ENCODE data around the gene CAMK2B.

The CAMK2B gene

GRCh38 chr7:44257213-44257612, 68.2 kb downstream of the CAMK2B start:
- DNase-seq (ENCODE audit: low spot score), result no peak

- no peak for DNase-seq (ENCODE audit: low spot score)
These were observed 68.9 kb downstream of the CAMK2B start for GRCh38 chr7:44256459-44256858.

GRCh38 chr7:44251881-44252280, 73.5 kb downstream of the CAMK2B start:
- no peak for DNase-seq (ENCODE audit: low spot score)

- no peak for DNase-seq (ENCODE audit: low spot score)
These were observed 74.1 kb downstream of the CAMK2B start for GRCh38 chr7:44251269-44251668.

- no peak for DNase-seq (ENCODE audit: low spot score)
These were observed 75.7 kb downstream of the CAMK2B start for GRCh38 chr7:44249639-44250234.

GRCh38 chr7:44247868-44248651, 77.3 kb downstream of the CAMK2B start:
- DNase-seq (ENCODE audit: low spot score), result no peak

- no peak for DNase-seq (ENCODE audit: low spot score)
These were observed 78.8 kb downstream of the CAMK2B start for GRCh38 chr7:44246396-44247113.

- DNase-seq (ENCODE audit: low spot score), result peak; percentile 13
These were observed 81.1 kb downstream of the CAMK2B start for GRCh38 chr7:44244282-44244681.

GRCh38 chr7:44242091-44242490, 83.3 kb downstream of the CAMK2B start:
- DNase-seq (ENCODE audit: low spot score), result no peak

GRCh38 chr7:44240983-44241510, 84.3 kb downstream of the CAMK2B start:
- DNase-seq (ENCODE audit: low spot score), result peak; percentile 53

- DNase-seq (ENCODE audit: low spot score), result no peak
These were observed 85.0 kb downstream of the CAMK2B start for GRCh38 chr7:44240376-44240775.

GRCh38 chr7:44239361-44239760, 86.0 kb downstream of the CAMK2B start:
- DNase-seq (ENCODE audit: low spot score), result no peak

- no peak for DNase-seq (ENCODE audit: low spot score)
These were observed 87.2 kb downstream of the CAMK2B start for GRCh38 chr7:44238116-44238695.

- no peak for DNase-seq (ENCODE audit: low spot score)
These were observed 87.7 kb downstream of the CAMK2B start for GRCh38 chr7:44237696-44238095.

- DNase-seq (ENCODE audit: low spot score), result no peak
These were observed 89.1 kb downstream of the CAMK2B start for GRCh38 chr7:44236333-44236728.

- DNase-seq (ENCODE audit: low spot score), result no peak
These were observed 89.6 kb downstream of the CAMK2B start for GRCh38 chr7:44235582-44236332.

GRCh38 chr7:44235066-44235465, 90.3 kb downstream of the CAMK2B start:
- DNase-seq (ENCODE audit: low spot score), result no peak

- DNase-seq (ENCODE audit: low spot score), result no peak
These were observed 92.3 kb downstream of the CAMK2B start for GRCh38 chr7:44232901-44233715.

- DNase-seq (ENCODE audit: low spot score), result no peak
These were observed 93.0 kb downstream of the CAMK2B start for GRCh38 chr7:44232396-44232795.

GRCh38 chr7:44231088-44231487, 94.3 kb downstream of the CAMK2B start:
- no peak for DNase-seq (ENCODE audit: low spot score)

GRCh38 chr7:44230286-44230685, 95.1 kb downstream of the CAMK2B start:
- DNase-seq (ENCODE audit: low spot score), result no peak

Measured in CD4-positive, alpha-beta T cell treated with Interleukin-15 for 4 hours (primary cell).